ENCODE data around the gene BROX. TPM values are rescaled to one million over a fixed set of nuclear protein-coding genes. Genes with fewer than 3 reads are reported as not detected.
A peak's percentile ranks its signal among the peaks of the same experiment; 100 is the strongest.

Gene BROX
- total RNA-seq, 1 experiment from 2014 or later: 115 TPM

- BruUV-seq (replicated peaks): no TSS peak
- H3K9me3 Mint-ChIP-seq (ENCODE audit: unreplicated experiment): no peaks in the 10 kb centered on the region
- H3K27ac Mint-ChIP-seq (ENCODE audit: low read depth, unreplicated experiment): no peak overlapping the region
- no peaks in the 10 kb centered on the region for H3K27me3 Mint-ChIP-seq (ENCODE audit: insufficient read depth, unreplicated experiment)
- POLR2A ChIA-PET: interaction anchor here (0.6 to 1.9 kb wide), 5 partner anchors 9 to 46 kb away, joined by 3 to 9 read pairs (median 4); partner anchors contain the start of gene BROX
- H3K4me3 Mint-ChIP-seq (ENCODE audit: unreplicated experiment): no peak overlapping the region
- TF ChIP-seq, protein P1, sequence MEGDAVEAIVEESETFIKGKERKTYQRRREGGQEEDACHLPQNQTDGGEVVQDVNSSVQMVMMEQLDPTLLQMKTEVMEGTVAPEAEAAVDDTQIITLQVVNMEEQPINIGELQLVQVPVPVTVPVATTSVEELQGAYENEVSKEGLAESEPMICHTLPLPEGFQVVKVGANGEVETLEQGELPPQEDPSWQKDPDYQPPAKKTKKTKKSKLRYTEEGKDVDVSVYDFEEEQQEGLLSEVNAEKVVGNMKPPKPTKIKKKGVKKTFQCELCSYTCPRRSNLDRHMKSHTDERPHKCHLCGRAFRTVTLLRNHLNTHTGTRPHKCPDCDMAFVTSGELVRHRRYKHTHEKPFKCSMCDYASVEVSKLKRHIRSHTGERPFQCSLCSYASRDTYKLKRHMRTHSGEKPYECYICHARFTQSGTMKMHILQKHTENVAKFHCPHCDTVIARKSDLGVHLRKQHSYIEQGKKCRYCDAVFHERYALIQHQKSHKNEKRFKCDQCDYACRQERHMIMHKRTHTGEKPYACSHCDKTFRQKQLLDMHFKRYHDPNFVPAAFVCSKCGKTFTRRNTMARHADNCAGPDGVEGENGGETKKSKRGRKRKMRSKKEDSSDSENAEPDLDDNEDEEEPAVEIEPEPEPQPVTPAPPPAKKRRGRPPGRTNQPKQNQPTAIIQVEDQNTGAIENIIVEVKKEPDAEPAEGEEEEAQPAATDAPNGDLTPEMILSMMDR (IDR thresholded peaks at IDR 0.05; ENCODE audit: unreplicated experiment): no peak
- peaks cover 81% of the 10 kb centered on the region for H3K36me3 Mint-ChIP-seq (ENCODE audit: insufficient read depth, unreplicated experiment)
- intact Hi-C loops (cut with micrococcal nuclease): no loop called here
- no peaks in the 10 kb centered on the region for H3K4me1 Mint-ChIP-seq (ENCODE audit: insufficient read depth, unreplicated experiment)
- no peak for DNase-seq (ENCODE audit: unreplicated experiment)
- CTCF ChIA-PET: interaction anchor here (0.6 to 2.1 kb wide), 7 partner anchors 8 to 824 kb away, joined by 3 to 11 read pairs (median 3); no protein-coding TSS in a partner anchor
These were observed 20.1 kb downstream of the BROX start for GRCh38 chr1:222732216-222733159.

DNA sequence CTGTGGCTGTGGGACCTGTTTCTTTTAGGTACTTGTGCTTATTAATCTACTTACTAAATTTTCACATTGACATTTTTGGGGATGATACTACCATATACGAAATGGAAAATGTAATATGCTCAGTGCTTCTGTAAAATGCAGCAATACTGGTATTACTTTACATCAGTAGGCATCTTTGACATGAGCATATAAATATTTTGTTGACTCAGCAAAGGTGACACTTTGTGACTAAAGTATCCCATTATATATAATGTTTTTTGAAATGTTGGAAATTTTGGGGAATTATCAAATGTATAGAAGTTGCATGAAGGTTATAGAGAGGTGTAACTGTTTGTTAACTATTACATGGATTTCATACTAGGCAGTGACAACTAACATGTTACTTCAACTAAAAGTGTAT is 22.4 kb downstream of the BROX start:
- Mint-ChIP-seq H3K27ac (ENCODE audit: low read depth, unreplicated experiment) (no peak overlapping the region), H3K4me1 (ENCODE audit: insufficient read depth, unreplicated experiment) (no peaks in the 10 kb centered on the region), H3K36me3 (ENCODE audit: insufficient read depth, unreplicated experiment) (peaks cover 59% of the 10 kb centered on the region), H3K9me3 (ENCODE audit: unreplicated experiment) (no peaks in the 10 kb centered on the region), H3K4me3 (ENCODE audit: unreplicated experiment) (no peak overlapping the region), H3K27me3 (ENCODE audit: insufficient read depth, unreplicated experiment) (no peaks in the 10 kb centered on the region)
- ChIA-PET POLR2A (interaction anchor here (0.6 to 1.9 kb wide), 3 partner anchors 21 to 1496 kb away, joined by 3 to 9 read pairs (median 4); partner anchors contain the start of gene BROX), CTCF (interaction anchor here (0.8 kb wide), 1 partner anchor 9 kb away, joined by 3 read pairs; no protein-coding TSS in a partner anchor)
- BruUV-seq (replicated peaks): no TSS peak
- TF ChIP-seq, protein P1 (IDR thresholded peaks at IDR 0.05; ENCODE audit: unreplicated experiment): no peak
- intact Hi-C loops (cut with micrococcal nuclease): no loop called here
- DNase-seq (ENCODE audit: unreplicated experiment): no peak

DNA sequence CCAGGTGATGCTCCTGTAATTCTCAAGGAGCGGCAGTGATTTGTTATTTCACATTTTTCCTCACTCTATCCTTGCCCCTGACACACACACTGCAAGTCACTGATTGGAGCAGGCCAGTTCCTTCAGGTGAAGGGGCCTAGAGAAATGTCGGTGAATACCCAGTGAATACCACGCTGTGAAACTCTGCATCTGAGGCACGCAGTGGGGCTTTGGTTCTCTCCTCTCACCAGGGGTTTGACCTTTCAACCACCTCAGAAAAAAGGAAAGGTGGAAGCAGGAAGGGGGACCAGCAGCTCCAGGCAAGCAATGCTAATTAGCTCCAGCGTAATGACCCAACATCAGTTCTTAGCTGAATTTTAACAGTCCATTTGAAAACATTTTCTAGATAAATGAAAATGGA is 24.1 kb downstream of the BROX start:
- CTCF ChIA-PET: interaction anchor here (0.6 to 2.9 kb wide), 23 partner anchors 9 to 947 kb away, joined by 3 to 28 read pairs (median 5); no protein-coding TSS in a partner anchor
- TF ChIP-seq, protein P1 (IDR thresholded peaks at IDR 0.05; ENCODE audit: unreplicated experiment): no peak
- no peak overlapping the region for H3K4me3 Mint-ChIP-seq (ENCODE audit: unreplicated experiment)

DNA sequence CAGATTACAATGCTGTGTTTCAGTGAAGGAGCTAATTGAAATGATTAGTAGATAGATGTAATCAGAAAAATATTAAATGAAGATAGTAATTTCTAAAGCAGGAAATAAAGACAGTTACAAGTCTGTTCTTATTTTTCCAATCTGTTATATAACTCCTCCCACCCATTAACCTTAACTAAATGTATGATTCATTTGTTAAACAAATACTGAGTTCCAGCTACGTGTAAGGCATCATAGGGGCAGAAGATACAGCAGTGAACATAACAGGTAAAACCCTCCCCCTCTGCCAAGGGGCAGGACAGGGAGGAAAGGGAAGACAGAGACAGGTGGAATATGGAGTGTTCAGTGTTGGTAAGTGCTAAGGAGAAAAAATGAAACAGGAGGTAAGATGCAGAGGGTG is 24.6 kb downstream of the BROX start, which contains the start of gene FAM177B:
FAM177B (plus strand) TSS at position 231 of the 400 bp plus-strand sequence. CDS start 9,344 bp downstream, outside the sequence.
- ChIA-PET POLR2A (interaction anchor here (0.6 to 2.0 kb wide), 10 partner anchors 8 to 1330 kb away, joined by 3 to 8 read pairs (median 4); partner anchors contain the start of genes AIDA and BROX), CTCF (interaction anchor here (0.6 to 2.9 kb wide), 28 partner anchors 9 to 947 kb away, joined by 3 to 28 read pairs (median 4); no protein-coding TSS in a partner anchor)
- Mint-ChIP-seq H3K27me3 (ENCODE audit: insufficient read depth, unreplicated experiment) (no peaks in the 10 kb centered on the region), H3K27ac (ENCODE audit: low read depth, unreplicated experiment) (no peak within 1 kb of the TSS), H3K4me3 (ENCODE audit: unreplicated experiment) (no peak within 1 kb of the TSS), H3K36me3 (ENCODE audit: insufficient read depth, unreplicated experiment) (peaks cover 37% of the 10 kb centered on the region), H3K4me1 (ENCODE audit: insufficient read depth, unreplicated experiment) (no peaks in the 10 kb centered on the region), H3K9me3 (ENCODE audit: unreplicated experiment) (no peaks in the 10 kb centered on the region)
- DNase-seq (ENCODE audit: unreplicated experiment): peak; percentile 21
- no TSS peak for BruUV-seq (replicated peaks)
- intact Hi-C loops (cut with micrococcal nuclease): no loop called here
- TF ChIP-seq, protein P1 (IDR thresholded peaks at IDR 0.05; ENCODE audit: unreplicated experiment): no peak

More for the DNA sequence above, 24.1 kb downstream of the BROX start:
- no peak for DNase-seq (ENCODE audit: unreplicated experiment)
- POLR2A ChIA-PET: interaction anchor here (0.6 to 2.0 kb wide), 10 partner anchors 8 to 1331 kb away, joined by 3 to 8 read pairs (median 4); partner anchors contain the start of genes AIDA and BROX
- no peaks in the 10 kb centered on the region for H3K9me3 Mint-ChIP-seq (ENCODE audit: unreplicated experiment)
- no TSS peak for BruUV-seq (replicated peaks)
- no peaks in the 10 kb centered on the region for H3K27me3 Mint-ChIP-seq (ENCODE audit: insufficient read depth, unreplicated experiment)
- no peak overlapping the region for H3K27ac Mint-ChIP-seq (ENCODE audit: low read depth, unreplicated experiment)
- intact Hi-C loops (cut with micrococcal nuclease): no loop called here
- H3K4me1 Mint-ChIP-seq (ENCODE audit: insufficient read depth, unreplicated experiment): no peaks in the 10 kb centered on the region
- peaks cover 42% of the 10 kb centered on the region for H3K36me3 Mint-ChIP-seq (ENCODE audit: insufficient read depth, unreplicated experiment)
